A549 (cell line): ENCODE data around the gene DZIP3. TPM values are rescaled to one million over a fixed set of nuclear protein-coding genes. Genes with fewer than 3 reads are reported as not detected.

Experiments
- ATAC-seq, 2 experiments: fragments of 200-7000 bp in 1 of 2; fragments of >200 bp in 1 of 2; cut with Nextera tagmentation in 1 of 2; cut with Tn5 transposase in 1 of 2; 3 replicates each; pipeline versions ENCODE4 v1.8.0 to v1.9.1; 2018 to 2020; ENCODE audit warnings: mild to moderate bottlenecking in 1 of 2, moderate library complexity in 1 of 2
- CTCF ChIA-PET: fragments of 300-600 bp; sonication (Branson Sonifier 250); formaldehyde crosslinking; extraction: SDS; loops from one replicate; lab custom pipeline; 2021; ENCODE audit warnings: antibody characterized with exemption, inconsistent platforms; lab: Yijun Ruan, JAX
- POLR2A ChIA-PET: fragments of 350-600 bp; formaldehyde crosslinking; extraction: SDS; loops from one replicate; lab custom pipeline; 2021; ENCODE audit warnings: antibody characterized with exemption, inconsistent platforms; lab: Yijun Ruan, JAX
- DNase-seq, 2 experiments: peaks; one replicate each; pipeline versions ENCODE4 v3.0.0 to v3.0.0-alpha.2; 2011 to 2016; ENCODE audit warnings: low read depth in 1 of 2, low spot score in 1 of 2
- FAIRE-seq: peaks from 2 replicates; lab custom pipeline; 2011; peaks lifted over from hg19 to GRCh38; lab: Jason Lieb, UNC
- H3K27ac ChIP-seq, 2 experiments: fragments of >200 bp; sonication (Bioruptor Twin); formaldehyde crosslinking; 3 replicates each; pipeline ENCODE4 v1.5.1; 2016 to 2017
- H3K4me1 ChIP-seq: fragments of >200 bp; sonication (Bioruptor Twin); formaldehyde crosslinking; 3 replicates; pipeline ENCODE4 v1.6.1; 2016
- H3K4me2 ChIP-seq: fragments of >200 bp; sonication (Bioruptor Twin); formaldehyde crosslinking; 3 replicates; pipeline ENCODE4 v1.6.1; 2016
- H3K4me3 ChIP-seq: fragments of >200 bp; sonication (Bioruptor Twin); formaldehyde crosslinking; 3 replicates; pipeline ENCODE4 v1.5.1; 2016
- H3K9me3 ChIP-seq: fragments of >200 bp; sonication (Bioruptor Twin); formaldehyde crosslinking; 3 replicates; pipeline ENCODE4 v1.6.1; 2016
- CHD2 ChIP-seq: fragments of 150-350 bp; IDR thresholded peaks from 2 replicates; pipeline ENCODE4 v1.6.1; 2014; ENCODE audit warnings: low read length; ENCODE audit not compliant: partially characterized antibody
- ESRRA ChIP-seq: fragments of 150-350 bp; IDR thresholded peaks from 2 replicates; pipeline ENCODE4 v1.6.1; 2014; ENCODE audit warnings: mild to moderate bottlenecking, low read length, borderline replicate concordance
- FOSL2 ChIP-seq, 2 experiments: fragments of 450-650 bp in 1 of 2; fragments of >200 bp in 1 of 2; sonication (Bioruptor Twin) in 1 of 2; formaldehyde crosslinking; IDR thresholded peaks; 2 replicates each; pipeline versions ENCODE4 v1.5.0 to v1.6.1; 2016 to 2020; ENCODE audit warnings: mild to moderate bottlenecking in 1 of 2, moderate library complexity in 1 of 2
- FOXS1 ChIP-seq: fragments of 250-450 bp; sonication (Bioruptor Pico); IDR thresholded peaks from 2 replicates; pipeline ENCODE4 v1.5.0; 2020; ENCODE audit warnings: mild to moderate bottlenecking, moderate library complexity
- MAFK ChIP-seq: fragments of 450-650 bp; IDR thresholded peaks from 2 replicates; pipeline ENCODE4 v1.6.1; 2014; ENCODE audit not compliant: partially characterized antibody
- NFE2L2 ChIP-seq: fragments of 150-350 bp; conservative IDR thresholded peaks from 2 replicates; pipeline ENCODE4 v1.6.1; 2014; ENCODE audit warnings: low read length
- PHF8 ChIP-seq: fragments of 200-600 bp; sonication (generic); IDR thresholded peaks from 2 replicates; pipeline ENCODE4 v1.6.1; 2016; ENCODE audit warnings: low read depth, mild to moderate bottlenecking, antibody characterized with exemption, moderate library complexity, borderline replicate concordance
- POLR2A ChIP-seq: IDR thresholded peaks from 2 replicates; pipeline ENCODE4 v1.6.1; 2012; ENCODE audit warnings: mild to moderate bottlenecking, low read length
- POLR2AphosphoS2 ChIP-seq: conservative IDR thresholded peaks from 2 replicates; pipeline ENCODE4 v1.6.1; 2012; ENCODE audit warnings: low read length, improper control_type of control experiment, inconsistent platforms
- SMC3 ChIP-seq: fragments of >200 bp; sonication (Bioruptor Twin); formaldehyde crosslinking; IDR thresholded peaks from 3 replicates; pipeline ENCODE4 v1.6.1; 2018; ENCODE audit warnings: inconsistent platforms
- SREBF2 ChIP-seq: fragments of 450-650 bp; IDR thresholded peaks from 2 replicates; pipeline ENCODE4 v1.6.1; 2014; ENCODE audit warnings: mild to moderate bottlenecking, moderate library complexity
- ZFP36 ChIP-seq: fragments of 450-650 bp; IDR thresholded peaks from 2 replicates; pipeline ENCODE4 v1.6.1; 2014; ENCODE audit warnings: borderline replicate concordance; ENCODE audit not compliant: partially characterized antibody
- WGBS: methylation state at CpG from one replicate; pipeline ENCODE4 v1.1.6; 2017; ENCODE audit errors: missing lambda C conversion rate; 5-methylcytosine and 5-hydroxymethylcytosine counted together
- polyA plus RNA-seq, 4 experiments: library from polyadenylated mRNA; depleted of rRNA in 3 of 4; stranded (reverse); fragments of >200 nt; fragmentation: RNase III in 1 of 4; extraction: RNeasy Plus Mini Kit Qiagen cat#74134 plus additional on column Dnase treatment in 1 of 4; gene quantifications; 2 replicates in 3 of 4; 3 replicates in 1 of 4; pipeline ENCODE4 v1.2.3, GENCODE V29; 2011 to 2017
- TF ChIP-seq, protein P1 (sequence below): fragments of >200 bp; sonication (Bioruptor Twin); formaldehyde crosslinking; IDR thresholded peaks from 3 replicates; pipeline ENCODE4 v1.5.1; 2016
- TF ChIP-seq, protein P2 (sequence below): IDR thresholded peaks from 2 replicates; pipeline ENCODE4 v1.6.1; 2012
- TF ChIP-seq, protein P3 (sequence below): fragments of 250-450 bp; sonication (Bioruptor Pico); IDR thresholded peaks from 2 replicates; pipeline ENCODE4 v1.5.0; 2020; ENCODE audit warnings: low read depth, mild to moderate bottlenecking, moderate library complexity
- TF ChIP-seq, protein P4 (sequence below): IDR thresholded peaks from 2 replicates; pipeline ENCODE4 v1.6.1; 2012

Gene DZIP3
- polyA plus RNA-seq, 2 of the 4 experiments (the other 2 are of a cell fraction): 8.1 to 22.2 TPM

DNA sequence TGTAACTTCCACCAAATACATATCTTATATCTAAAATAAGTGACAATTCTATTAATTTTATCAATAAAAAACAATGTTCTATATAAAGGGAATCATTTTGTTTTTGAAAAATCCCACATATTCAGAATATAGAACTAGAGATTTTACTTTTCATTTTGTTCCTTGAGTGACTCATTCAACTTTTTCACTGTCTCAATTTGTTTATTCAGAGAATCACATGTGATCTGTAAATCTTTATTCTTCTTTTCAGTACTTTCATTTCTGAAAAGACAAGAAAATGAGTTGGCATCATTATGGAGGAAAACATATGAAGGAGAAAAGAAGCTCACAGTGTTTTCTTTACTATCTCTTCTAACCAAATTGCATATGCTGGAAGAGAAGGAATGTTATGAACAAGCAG, 35.3 kb upstream of the DZIP3 start:
- Histone ChIP-seq H3K4me2 (peak overlapping the region; percentile 64), H3K27ac (peak overlapping the region; percentile 39 to 76), H3K9me3 (no peaks in the 10 kb centered on the region), H3K4me1 (peaks cover 27% of the 10 kb centered on the region), H3K4me3 (no peak overlapping the region)
- ChIA-PET CTCF (interaction anchor here (5.9 kb wide), 1 partner anchor 62 kb away, joined by 96 read pairs; no protein-coding TSS in a partner anchor), POLR2A (no interaction called here)
- TF ChIP-seq FOSL2 (IDR thresholded peaks at IDR 0.05) (no peak), FOSL2 (CRISPR knock-in tag; IDR thresholded peaks at IDR 0.05) (peak; percentile 33; the same call in 1 of the 2 replicates)
- TF ChIP-seq, protein P1, sequence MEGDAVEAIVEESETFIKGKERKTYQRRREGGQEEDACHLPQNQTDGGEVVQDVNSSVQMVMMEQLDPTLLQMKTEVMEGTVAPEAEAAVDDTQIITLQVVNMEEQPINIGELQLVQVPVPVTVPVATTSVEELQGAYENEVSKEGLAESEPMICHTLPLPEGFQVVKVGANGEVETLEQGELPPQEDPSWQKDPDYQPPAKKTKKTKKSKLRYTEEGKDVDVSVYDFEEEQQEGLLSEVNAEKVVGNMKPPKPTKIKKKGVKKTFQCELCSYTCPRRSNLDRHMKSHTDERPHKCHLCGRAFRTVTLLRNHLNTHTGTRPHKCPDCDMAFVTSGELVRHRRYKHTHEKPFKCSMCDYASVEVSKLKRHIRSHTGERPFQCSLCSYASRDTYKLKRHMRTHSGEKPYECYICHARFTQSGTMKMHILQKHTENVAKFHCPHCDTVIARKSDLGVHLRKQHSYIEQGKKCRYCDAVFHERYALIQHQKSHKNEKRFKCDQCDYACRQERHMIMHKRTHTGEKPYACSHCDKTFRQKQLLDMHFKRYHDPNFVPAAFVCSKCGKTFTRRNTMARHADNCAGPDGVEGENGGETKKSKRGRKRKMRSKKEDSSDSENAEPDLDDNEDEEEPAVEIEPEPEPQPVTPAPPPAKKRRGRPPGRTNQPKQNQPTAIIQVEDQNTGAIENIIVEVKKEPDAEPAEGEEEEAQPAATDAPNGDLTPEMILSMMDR: no peak
- FAIRE-seq: no peak
- ATAC-seq: no peak
- no peak for DNase-seq

DNA sequence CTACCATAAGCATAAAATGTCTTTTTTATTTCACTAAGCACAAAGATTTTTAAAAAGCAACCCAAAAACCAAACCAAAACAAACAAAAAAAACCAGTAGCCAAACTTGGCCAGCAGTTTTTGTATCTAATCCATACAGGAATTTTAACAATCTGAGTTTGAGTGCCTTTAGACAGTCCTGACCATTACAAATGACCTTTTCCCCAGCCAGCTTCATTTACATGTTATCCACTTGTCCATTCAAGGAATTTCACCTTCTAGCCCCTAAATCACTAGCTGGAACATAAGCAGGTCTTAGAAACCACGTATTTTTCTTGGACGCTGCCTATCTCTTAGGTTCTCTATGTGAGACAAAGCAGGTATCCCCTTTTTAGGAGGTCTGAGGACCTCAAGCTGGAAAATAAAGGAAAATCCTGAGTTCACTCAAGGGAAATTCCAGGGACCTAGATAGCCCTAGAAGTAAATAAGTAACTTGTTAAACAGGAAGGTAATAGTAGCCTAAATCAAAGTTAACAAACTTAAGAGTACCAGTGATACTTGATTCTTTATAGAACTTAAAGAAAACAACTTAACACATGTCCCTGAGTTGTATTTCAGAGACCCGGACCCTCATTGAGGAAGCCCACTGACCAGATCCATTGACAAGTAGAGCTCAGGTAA, 34.5 kb upstream of the DZIP3 start:
- DNase-seq: no peak
- Histone ChIP-seq H3K4me1 (peaks cover 23% of the 10 kb centered on the region), H3K4me3 (no peak overlapping the region), H3K4me2 (peak overlapping the region; percentile 64), H3K9me3 (no peaks in the 10 kb centered on the region), H3K27ac (peak overlapping the region; percentile 39 to 54)
- WGBS: 39% methylated on average over 3 of the region's 3 CpGs
- no peak for FAIRE-seq
- CTCF ChIA-PET: interaction anchor here (0.9 to 5.9 kb wide), 2 partner anchors 63 to 68 kb away, joined by 3 to 96 read pairs; no protein-coding TSS in a partner anchor
- peak in 1 of 2 experiments; percentile 45; a peak in 4 of 6 replicates for ATAC-seq
- POLR2A ChIA-PET: interaction anchor here (1.3 kb wide), 1 partner anchor 34 kb away, joined by 3 read pairs; the partner anchor contains the start of genes CIP2A and DZIP3
- TF ChIP-seq NFE2L2 (no peak), PHF8 (no peak), POLR2AphosphoS2 (no peak)
- TF ChIP-seq, protein P2, sequence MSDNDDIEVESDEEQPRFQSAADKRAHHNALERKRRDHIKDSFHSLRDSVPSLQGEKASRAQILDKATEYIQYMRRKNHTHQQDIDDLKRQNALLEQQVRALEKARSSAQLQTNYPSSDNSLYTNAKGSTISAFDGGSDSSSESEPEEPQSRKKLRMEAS: no peak
- TF ChIP-seq, protein P3, sequence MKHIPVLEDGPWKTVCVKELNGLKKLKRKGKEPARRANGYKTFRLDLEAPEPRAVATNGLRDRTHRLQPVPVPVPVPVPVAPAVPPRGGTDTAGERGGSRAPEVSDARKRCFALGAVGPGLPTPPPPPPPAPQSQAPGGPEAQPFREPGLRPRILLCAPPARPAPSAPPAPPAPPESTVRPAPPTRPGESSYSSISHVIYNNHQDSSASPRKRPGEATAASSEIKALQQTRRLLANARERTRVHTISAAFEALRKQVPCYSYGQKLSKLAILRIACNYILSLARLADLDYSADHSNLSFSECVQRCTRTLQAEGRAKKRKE (CRISPR knock-in tag): no peak
- TF ChIP-seq, protein P4, sequence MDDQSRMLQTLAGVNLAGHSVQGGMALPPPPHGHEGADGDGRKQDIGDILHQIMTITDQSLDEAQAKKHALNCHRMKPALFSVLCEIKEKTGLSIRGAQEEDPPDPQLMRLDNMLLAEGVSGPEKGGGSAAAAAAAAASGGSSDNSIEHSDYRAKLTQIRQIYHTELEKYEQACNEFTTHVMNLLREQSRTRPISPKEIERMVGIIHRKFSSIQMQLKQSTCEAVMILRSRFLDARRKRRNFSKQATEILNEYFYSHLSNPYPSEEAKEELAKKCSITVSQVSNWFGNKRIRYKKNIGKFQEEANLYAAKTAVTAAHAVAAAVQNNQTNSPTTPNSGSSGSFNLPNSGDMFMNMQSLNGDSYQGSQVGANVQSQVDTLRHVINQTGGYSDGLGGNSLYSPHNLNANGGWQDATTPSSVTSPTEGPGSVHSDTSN: no peak
- TF ChIP-seq, all 56 proteins: peak for 0

DNA sequence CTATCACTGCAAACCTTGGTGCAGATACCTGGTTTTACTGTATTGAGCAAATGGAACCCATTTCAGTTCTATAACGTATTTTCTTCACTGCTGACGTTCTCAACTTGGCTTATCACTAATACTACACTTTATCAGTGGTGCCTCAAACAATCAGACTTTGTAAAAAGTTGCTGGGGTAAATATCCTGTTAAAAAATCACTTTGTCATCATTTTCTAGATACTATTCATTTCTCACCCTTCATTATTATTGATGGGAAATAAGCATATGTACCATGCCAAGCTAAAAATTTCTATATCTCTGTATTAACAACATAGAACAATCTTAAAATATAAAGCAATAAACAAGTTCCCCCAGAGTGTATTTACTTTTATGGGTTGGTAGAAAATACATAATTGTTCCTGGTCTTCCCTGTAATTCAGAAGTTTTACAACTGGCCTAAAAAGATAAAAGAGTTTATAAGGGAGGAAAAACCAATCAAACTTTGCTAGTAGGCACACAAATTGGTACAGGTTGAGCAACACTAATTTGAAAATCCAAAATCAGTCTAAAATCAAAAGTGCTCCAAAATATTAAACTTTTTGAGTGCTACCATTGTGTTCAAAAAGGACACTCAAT, 33.4 kb upstream of the DZIP3 start:
- H3K4me2 ChIP-seq: peak overlapping the region; percentile 64; the same call in 2 of the 3 replicates
- WGBS: 71% methylated on average over 2 of the region's 2 CpGs

DNA sequence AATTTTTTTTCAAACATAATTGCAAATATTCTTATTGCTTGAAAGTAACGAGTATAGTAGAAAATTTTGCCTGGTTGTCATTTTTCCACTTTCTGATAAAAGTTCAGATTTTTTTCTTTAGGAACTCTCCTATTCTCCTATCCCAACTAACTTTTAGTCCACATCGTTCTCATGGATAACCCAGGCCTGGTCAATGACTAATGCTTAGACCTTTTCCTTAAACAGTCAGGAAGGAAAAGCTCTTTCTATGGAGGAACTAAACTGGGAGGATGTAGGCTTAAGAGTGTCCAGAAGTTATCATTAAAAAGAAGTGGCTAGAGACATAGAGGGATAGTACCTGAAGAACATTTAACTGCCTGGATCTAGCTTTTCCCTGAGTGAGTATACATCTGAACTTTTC, 27.0 kb upstream of the DZIP3 start:
- FAIRE-seq (no peak), ATAC-seq (no peak), DNase-seq (no peak)
- H3K27ac ChIP-seq: no peak overlapping the region
- POLR2A ChIA-PET: no interaction called here
- TF ChIP-seq ZFP36 (no peak), SMC3 (no peak), POLR2AphosphoS2 (no peak), FOXS1 (no peak), POLR2A (no peak), SREBF2 (no peak)
- TF ChIP-seq, protein P3 (CRISPR knock-in tag): no peak
- TF ChIP-seq, all 56 proteins: peak for 0
- no peak overlapping the region for H3K4me2 ChIP-seq
- no peaks in the 10 kb centered on the region for H3K9me3 ChIP-seq
- peaks cover 10% of the 10 kb centered on the region; the same call in 1 of the 3 replicates for H3K4me1 ChIP-seq
- CTCF ChIA-PET: interaction anchor here (0.6 to 2.4 kb wide), 3 partner anchors 10 to 433 kb away, joined by 3 to 7 read pairs (median 3); no protein-coding TSS in a partner anchor
- WGBS: 93% methylated on average over 2 of the region's 2 CpGs
- H3K4me3 ChIP-seq: no peak overlapping the region

More for the DNA sequence above, 33.4 kb upstream of the DZIP3 start:
- TF ChIP-seq ESRRA (no peak), SREBF2 (no peak), CHD2 (no peak), MAFK (peak; percentile 78)
- ATAC-seq (no peak), FAIRE-seq (no peak), DNase-seq (no peak)
- CTCF ChIA-PET: interaction anchor here (5.9 kb wide), 1 partner anchor 64 kb away, joined by 96 read pairs; no protein-coding TSS in a partner anchor
- POLR2A ChIA-PET: interaction anchor here (1.3 kb wide), 1 partner anchor 33 kb away, joined by 3 read pairs; the partner anchor contains the start of genes CIP2A and DZIP3
- Histone ChIP-seq H3K9me3 (no peaks in the 10 kb centered on the region), H3K4me1 (peaks cover 23% of the 10 kb centered on the region), H3K4me3 (no peak overlapping the region), H3K27ac (peak overlapping the region in 1 of 2 experiments; percentile 54; a peak in 1 of 6 replicates)
